GM21529 (cell line): ENCODE results near the gene AURKAIP1.

Experiments
- ATAC-seq: cut with Tn5 transposase; IDR thresholded peaks from one replicate; pipeline ENCODE4 v1.9.1; 2021; ENCODE audit not compliant: unreplicated experiment

AURKAIP1 gene

DNA sequence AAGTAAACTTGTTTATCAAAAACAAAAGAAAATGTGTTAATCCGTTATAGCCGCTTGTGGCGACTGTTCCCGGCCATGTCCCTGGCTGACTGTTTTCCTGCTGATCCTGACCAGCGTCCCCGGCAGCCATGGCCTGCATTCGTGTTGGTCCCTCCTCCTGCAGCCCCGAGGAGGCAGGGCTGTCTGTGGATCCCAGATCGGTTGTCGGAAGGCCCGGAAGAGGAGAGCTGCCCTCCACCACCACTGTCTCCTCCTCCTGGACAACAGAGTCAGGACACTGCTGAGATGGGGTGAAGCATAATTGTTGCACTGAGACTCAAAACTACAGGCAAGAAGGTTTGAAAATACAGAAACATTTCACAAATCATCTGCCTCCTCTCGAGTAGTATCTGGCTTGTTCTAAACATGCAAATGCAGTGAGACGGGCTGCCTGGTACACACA, 13.0 kb downstream of the AURKAIP1 start:
- ATAC-seq = no peak

DNA sequence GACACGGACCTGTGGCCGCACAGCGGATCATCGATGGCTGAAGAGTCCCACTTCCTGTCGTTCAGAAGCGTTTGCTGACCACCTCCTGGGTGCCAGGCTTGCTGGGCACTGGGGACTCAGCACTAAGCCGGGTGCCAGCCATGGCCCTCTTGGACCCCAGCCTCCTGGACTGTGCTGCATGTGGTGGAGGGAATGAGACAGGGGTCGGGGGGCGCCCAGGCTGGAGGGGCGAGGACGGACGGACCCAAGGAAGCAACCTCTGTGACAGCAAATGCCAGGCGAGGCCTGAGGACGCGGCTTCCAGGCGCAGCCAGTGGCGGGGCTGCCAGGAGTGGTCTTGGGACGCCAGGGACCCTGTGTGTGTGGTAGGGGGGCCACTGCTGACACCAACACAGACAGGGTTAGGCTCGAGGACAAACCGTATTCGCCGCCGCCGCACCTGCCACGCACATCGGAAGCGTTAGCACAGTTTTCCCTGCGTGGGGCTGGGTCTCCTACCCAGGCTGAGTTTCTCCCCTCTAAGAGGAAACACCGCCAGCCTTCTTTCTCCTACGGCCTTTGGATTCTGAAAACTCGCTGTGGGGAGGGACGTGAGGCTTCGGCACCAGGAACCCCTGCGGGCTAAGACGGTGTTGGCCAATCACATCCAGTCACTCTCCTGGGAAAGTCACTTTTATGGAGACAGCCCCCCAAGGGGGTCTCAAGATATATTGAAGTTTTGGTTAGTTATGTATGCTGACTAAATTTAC, 13.6 kb downstream of the AURKAIP1 start:
- ATAC-seq = no peak

DNA sequence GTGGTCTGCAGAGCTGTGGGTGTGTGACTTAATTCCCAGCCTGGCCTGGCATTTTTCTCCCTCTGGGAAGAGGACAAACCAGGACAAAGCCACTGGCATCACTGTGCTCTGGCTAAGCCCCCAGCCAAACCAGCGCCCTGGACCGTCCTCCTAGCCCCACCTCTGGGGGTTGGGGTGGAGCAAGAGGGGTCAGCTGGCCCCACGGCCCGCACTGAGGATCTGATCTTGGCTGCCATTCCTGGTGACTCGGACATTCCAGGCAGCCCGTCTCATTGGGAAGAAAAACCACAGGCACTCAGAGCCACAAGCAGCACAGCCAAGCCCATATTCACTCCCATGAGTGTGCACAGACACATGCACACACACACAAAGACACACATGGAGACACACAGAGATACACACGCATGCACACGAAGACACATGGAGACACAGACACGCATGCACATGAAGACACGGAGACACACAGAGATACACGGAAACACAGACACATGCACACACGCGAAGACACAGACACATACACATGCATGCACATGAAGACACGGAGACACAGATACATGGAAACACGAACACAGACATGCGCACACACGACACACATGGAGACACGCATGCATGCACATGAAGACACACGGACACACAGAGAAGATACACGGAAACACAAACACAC, 14.4 kb downstream of the AURKAIP1 start:
- no peak for ATAC-seq

DNA sequence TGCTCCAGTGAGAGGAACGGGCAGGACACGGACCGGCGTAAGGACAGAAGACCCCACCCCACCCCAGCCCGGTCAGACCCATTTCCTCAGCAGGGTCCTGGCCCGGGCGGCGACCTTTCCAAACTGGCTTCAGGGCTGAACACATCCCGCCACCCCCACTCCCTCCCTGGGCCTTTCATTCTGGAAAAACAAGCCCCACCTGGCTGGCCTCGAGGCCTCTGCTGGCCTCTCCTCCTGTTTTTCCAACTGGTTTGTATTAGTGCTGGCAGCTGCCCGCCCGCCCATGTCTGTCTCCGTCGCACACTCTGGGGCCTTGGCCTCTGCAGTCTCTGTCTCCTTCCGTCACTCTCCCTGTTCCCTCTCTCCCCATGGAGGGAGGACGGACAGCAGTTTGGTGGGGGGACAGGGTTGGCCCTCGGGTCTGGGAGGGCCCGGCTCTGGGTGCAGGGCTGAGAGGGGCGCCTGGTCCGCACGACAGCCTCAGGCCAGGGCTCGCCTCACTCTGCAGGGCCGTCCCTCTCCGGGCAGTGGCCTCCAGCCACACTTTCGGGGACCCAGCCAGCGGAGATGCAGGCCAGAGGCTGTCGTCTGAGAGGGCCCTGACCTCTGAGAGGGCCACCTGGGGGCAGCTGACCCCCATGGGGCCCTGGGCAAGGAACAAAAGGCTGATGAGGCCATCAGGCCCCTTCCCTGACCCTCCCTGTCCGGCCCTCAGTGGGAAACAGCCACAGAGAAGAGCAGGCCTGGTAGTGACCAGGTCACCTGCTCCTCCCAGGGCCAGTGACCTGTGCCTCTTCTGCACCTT, 15.1 kb downstream of the AURKAIP1 start:
- ATAC-seq = no peak

DNA sequence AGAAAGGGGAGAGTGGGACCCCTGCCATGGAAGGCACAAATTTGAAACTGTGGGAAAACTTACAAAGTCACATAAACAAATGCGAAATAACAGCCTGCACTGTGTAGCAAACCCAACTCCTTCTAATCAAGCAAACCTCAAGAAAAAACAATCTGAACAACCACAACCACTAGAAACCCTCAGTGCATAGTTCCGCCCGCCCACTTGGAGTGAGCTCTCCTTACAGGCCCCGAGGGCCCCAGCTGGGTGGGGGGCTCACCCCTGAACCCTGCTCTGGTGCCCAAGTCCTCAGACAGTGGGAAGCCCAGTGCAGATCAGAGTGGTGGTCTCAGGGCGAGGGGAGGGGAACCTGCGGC, 15.7 kb downstream of the AURKAIP1 start:
- no peak for ATAC-seq

DNA sequence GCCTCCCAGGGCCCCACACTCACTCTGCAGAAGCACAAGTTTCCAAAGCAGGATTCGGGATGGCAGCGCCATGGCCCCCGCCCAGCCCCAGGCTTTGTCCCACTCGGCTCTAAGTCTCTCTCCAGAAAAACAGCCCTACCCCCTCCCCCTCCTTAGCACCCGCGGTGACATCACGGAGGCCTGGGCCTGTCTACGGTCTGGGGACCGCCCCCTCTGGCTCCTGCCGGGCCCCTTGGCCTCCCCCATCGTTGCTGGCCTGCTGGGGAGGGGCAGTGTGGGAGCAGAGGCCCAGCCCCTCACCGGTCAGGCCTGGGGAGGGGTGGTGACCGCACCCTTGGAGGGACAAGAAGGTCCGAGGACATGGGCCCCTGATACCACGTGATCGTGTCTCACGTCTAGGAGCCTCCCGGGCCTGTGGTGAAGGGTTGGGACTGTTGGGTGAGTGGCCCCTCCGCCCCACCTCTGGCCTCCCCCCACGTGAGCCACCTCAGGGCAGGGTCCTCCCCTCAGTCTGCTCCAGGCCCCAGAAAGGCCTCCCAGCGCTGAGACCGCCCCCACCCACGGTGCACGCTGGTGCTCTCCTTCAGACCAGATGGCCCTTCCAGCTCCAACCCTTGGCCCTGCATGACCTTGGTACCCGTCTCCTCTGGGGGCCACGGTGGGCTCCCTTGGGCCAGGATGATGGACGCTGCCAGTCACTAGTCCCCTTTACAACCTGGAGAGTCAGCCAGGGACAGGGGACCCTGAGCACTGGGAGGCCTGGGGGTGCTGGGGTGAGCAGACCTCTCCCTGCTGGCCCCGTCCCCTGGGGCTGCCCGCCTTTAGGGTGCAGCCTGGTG, 16.4 kb downstream of the AURKAIP1 start, which contains the start of gene MXRA8:
TSS of gene MXRA8 (minus strand) at position 123 of the 839 bp plus-strand sequence. CDS start at position 72, 51 bp downstream.
- ATAC-seq = no peak

DNA sequence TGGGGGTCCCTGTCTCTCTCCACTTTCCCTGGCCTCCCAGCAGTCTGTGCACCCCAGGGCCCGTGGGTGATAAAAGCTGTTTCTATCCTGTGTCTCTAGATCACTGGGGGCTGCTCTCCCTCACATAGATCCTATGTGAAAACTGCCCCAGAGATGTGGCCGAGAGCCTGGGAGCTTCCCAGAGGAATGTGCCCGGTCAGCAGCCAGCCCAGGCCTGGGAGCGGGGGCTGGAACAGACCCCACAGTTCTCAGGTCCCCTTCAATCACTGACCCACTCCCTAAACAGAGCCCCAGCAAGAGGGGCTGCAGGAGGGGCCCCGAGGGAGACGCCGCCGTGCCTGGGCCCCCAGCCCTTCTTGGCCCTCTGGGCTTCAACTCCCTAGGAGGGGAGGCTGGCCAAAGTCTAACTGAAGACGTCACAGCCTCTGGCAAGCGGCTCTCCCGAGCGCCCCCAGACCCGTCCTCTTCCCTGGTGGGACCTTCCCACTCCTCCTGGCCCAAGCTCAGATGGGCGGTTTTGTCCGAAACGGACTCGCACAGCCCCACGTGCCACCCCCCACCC, 17.1 kb downstream of the AURKAIP1 start:
- no peak for ATAC-seq

DNA sequence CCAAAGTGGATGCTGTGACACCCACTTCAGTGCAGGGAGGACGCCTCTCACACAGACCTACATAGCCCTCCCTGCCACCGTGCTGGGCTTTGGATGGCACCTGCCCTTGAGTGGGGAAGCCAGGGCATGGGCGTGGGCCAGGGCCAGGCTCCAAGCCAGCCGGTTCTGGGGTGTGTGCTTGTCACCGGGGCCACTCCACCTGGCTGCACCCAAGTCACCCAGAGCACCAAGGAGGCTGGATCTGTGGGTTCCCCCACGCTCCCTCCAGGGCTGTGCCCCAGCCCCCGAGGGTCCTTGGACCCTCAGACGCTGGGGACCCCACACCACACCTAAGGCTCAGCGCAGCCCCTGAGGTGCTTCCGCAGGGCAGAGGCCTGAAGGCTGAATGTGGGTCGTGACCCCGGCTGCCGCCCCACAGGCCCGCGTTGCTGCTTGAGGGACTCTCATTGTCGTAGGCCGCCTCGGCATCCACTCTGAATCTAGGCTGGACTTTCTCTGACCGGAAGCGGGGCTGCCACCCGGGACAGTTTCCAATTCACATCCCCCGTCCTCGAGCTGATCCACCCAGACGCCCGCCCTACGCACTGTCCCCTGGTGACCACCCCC, 18.1 kb downstream of the AURKAIP1 start:
- no peak for ATAC-seq

DNA sequence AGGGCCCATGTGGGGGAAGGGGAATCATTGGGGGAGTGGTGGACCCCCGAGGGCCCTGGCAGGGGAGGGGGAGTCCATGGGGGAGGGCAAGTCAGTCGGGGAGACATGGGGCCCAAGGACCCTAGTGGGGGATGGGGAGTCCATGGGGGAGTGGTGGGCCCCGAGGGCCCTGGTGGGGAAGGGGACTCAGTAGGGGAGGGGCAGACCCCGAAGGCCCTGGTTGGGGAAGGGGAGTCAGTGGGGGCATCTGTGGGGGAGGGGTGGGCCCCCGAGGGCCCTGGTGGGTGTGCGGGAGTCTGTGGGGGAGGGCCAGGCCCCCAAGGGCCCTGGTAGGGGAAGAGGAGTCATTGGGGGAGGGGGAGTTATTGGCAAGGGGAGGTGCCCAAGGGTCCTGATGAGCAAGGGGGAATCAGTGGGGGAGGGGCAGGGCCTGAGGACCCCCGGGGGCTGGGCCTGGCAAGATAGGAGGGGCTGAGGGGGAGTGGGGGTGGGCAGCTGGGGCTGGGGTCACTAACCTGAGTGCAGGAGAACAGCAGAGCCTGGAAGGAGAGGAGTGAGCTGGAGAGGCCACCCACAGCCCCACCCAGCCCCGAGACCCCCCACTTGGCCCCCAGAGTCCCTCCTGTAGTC, 18.7 kb downstream of the AURKAIP1 start:
- no peak for ATAC-seq

DNA sequence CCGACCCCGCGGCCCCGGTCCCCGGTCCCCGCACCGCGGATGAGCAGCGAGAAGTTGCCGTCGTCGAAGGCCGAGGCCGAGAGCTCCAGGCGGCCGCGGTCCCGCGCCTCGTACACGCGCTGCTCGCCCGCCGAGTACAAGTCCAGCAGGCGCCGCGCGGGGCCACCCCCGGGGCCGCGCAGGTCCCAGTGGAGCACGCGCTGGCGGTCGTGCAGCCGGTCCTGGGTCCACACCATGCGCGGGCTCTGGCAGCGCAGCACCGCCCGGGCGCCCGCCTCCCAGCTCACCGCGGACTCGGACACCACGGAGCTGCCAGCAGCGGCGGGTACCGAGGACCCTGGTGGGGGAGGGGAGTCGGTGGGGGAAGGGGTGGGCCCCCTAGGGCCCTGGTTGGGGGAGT, 19.6 kb downstream of the AURKAIP1 start:
- no peak for ATAC-seq

DNA sequence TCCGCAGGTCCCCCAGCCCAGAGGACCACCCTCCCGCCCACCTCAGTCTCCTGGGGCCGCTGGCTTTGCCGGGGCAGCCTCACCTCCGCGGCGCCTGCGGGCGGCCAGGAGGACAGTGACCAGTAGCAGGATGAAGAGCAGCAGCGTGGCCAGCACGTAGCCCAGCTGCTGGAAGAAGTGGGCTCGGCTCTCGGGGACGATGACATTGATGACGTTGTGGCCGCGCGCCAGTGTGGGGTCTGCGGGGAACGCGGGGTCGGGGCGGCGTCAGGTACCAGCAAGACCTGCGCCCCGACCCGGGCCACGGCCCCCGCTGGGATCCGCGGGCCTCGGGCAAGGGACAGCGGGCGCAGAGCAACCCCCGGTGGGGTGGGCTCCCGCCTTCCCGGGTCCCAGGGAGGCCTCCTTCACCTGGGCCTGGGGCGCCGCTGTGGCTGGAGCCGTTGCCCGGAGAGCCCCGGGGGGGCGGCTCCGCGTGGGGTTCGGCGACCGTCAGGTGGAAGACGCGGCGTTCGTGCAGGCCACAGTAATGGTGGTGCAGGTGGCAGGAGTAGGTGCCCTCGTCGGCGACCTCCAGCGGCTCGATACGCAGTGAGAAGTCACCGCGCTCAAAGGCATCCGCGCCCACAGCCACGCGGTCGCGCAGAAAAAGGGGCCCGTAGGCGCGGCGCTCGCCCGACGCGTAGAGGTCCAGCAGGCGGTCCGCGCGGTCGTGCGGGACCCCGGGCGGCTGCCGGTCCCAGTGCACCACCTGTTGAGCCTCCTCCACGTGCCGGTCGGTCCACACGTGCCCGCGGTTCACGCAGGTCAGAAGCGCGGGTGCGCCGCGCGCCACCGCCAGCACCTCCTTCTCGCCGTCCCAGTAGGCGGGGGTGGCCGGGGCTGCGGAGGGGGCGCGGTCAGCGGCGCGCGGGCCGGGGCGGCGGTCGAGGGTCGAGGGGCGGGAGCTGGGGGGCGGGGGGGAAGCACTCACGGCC, 20.4 kb downstream of the AURKAIP1 start:
- ATAC-seq = no peak

DNA sequence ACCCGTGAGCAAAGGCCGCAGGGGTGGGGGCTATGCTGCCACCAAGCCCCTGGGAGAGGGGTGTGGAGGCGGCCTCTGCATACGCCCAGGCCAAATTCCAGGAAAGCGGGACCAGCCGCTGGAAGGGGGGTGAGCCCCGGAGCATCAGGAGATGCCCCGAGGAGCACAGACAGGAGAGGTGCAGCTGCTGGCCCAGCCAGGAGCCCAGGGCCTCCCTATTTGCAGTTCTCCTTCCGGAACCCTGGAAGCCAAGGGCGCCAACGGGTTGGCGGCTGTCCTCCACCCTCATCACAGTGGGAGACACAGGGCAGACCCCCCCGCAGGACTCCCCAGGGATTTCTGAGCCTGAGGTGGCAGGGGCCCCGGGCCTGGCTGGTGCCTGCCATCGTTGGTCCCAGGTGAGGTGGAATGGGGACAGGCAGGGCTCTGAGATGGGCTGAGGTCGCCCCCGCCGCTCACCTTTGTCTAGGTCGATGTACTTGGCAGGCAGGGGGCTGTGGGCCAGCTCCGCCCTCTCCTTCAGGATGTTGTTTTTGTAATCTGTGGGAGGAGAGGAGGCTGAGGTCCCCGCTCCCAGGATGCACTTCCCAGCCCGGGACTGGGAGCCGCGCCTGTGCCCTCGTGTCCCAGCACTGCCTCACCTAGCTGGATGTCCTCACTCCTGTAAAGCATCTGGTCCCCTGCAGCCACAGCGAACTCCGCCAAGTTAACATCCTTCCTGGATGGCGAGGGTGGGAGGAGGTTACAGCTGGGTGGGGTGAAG, 21.4 kb downstream of the AURKAIP1 start:
- no peak for ATAC-seq

DNA sequence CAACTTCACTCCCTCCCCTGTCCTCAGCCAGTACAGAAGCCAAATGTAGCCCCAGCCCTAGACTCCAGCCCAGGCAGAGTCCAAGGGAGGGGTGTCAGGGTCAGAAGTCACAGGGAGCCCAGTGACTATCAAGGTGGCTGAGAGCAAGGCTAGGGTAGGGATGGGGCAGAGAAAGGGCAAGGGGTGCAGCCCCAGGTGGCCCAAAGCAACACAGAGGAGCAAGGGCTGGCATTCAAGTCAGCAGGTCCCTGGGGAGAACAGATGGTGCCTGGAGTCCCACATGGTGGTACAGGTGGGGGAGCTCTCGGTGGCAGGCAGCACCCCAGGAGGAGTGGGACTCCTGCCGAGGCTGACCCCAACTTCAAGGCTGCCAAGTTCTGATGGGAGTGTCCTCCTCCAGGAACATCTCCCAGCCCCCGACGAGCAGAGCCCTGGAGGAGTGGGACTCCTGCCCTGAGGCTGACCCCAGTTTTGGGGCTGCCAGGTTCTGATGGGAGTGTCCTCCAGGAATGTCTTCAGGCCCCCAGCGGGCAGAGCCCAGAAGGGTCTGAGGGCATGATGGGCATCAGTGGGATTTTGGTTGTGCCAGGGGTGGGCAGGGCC, 22.1 kb downstream of the AURKAIP1 start:
- ATAC-seq = no peak

DNA sequence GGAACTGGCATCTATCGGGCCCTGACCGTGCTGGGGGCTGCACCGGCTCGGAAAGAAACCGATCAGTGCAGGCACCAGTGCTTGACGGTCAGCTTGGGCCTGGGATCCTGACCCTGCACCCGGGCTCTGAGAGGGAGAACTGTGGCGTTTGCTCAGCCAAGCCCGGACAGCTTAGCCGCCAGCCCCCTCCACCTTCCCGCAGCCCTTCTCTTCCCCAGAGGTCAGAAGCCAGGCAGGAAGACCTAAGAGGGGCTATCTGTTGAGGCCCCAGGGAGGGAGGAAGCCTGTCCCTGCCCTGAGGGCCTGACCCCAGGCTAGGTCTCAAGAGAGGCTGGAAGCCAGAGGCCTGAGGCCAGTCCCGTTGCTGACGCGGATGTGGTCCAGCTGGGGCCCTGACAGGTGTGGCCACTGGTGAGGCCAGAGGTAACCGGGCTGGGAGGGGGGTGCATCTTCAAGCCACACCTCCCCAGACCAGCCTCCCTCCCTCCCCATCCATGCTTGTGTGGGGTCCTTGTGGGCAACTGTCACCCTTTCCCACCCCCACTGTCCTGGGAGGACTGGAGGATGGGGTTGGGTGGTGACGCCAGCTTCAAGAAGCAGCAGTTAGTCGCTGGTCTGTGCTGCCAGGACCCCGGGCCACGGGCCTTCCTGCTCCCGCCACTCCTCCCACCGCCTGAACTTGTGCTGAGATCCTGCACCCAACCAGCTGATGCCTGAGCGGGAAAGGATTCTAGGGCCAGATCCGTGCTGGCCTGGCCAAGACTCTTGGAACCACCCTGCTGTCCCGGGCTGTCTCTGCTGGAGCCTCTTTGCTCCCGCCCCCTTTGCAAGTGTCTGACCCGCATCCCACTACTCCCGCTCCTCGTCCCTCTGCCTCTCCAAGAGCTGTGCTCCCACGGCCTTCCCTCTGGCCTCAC, 23.2 kb downstream of the AURKAIP1 start:
- no peak for ATAC-seq

DNA sequence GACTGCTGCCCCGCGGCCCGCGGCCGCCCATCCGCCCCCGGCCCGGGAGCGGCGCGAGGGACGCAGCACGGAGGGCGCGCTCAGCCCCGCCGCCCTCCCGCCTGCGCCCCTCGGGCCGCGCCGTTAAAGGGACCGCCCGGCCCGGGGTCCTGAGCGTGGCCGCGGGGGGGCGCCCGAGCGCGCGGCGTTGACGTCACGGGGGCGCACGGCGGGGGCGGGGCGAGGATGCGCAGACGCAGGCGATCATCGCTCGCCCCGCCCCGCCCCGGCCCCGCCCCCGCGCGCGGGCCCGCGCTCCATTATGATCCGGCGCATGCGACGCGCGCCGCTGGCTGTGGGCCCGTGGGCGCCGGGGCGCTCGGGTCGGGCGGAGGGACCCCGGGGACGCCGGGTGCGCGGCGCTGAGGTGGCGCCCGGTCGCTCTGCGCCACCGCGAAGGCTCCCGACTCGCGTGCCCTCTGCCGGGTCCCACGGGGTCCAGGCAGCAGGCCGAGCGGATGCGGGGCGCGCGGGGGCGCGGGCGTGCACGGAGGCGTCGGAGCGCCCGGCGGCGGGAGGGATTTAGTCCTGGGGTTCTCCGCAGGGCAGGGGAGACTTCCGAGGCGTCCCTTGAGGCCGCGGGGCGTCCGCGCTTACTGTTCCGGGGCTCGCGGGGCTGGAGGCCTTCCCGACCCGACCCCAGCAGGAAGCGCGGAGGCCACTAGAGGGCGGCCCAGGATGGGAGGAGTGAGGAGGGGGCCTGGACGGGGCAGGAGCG, 25.6 kb downstream of the AURKAIP1 start, which contains the start of gene DVL1:
TSS of gene DVL1 (minus strand) at position 163 of the 757 bp plus-strand sequence. CDS start 353 bp downstream, outside the sequence.
- peak; percentile 52 for ATAC-seq
